Tibial artery (tissue), 4 donors: ENCODE data around the gene CD84.

Experiments used
- DNase-seq, 2 donors: peaks; one replicate each; pipeline ENCODE4 v3.0.0-alpha.2; 2019
- H3K27ac ChIP-seq, 2 donors: fragments of 200-600 bp; sonication (generic) in 1 of 2; 1 replicate in 1 of 2; 2 replicates in 1 of 2; pipeline ENCODE4 v1.5.1; 2018 to 2019; ENCODE audit warnings: mild to moderate bottlenecking in 1 of 2
- H3K27me3 ChIP-seq, 2 donors: fragments of 200-600 bp; sonication (generic) in 1 of 2; one replicate each; pipeline versions ENCODE4 v1.5.1 to v1.6.0; 2016 to 2019
- H3K36me3 ChIP-seq, 3 donors: fragments of 200-600 bp; sonication (generic) in 2 of 3; one replicate each; pipeline ENCODE4 v1.5.1; 2016 to 2019; ENCODE audit warnings: mild to moderate bottlenecking in 2 of 3
- H3K4me1 ChIP-seq, 4 donors: fragments of 200-600 bp; sonication (generic) in 2 of 4; 1 replicate in 3 of 4; 2 replicates in 1 of 4; pipeline ENCODE4 v1.5.1; 2016 to 2019
- H3K4me3 ChIP-seq, 2 donors: fragments of 200-600 bp; sonication (generic) in 1 of 2; 1 replicate in 1 of 2; 2 replicates in 1 of 2; pipeline ENCODE4 v1.5.1; 2018 to 2019; ENCODE audit warnings: mild to moderate bottlenecking in 2 of 2
- H3K9me3 ChIP-seq, 3 donors: fragments of 200-600 bp; sonication (generic) in 1 of 3; one replicate each; pipeline ENCODE4 v1.5.1; 2016 to 2019
- CTCF ChIP-seq, 2 experiments: fragments of 200-600 bp in 1 of 2; fragments of 450-650 bp in 1 of 2; IDR thresholded peaks; one replicate each; pipeline ENCODE4 v1.5.1; 2017 to 2019; ENCODE audit warnings: antibody characterized with exemption in 2 of 2, mild to moderate bottlenecking in 1 of 2, moderate library complexity in 1 of 2
- intact Hi-C: fragments of 100-400 bp; cut with DNase I; formaldehyde crosslinking; loops from one replicate; pipeline ENCODE4 v1.15.0; 2023; ENCODE audit warnings: low total_unique reads

Gene CD84

GRCh38 chr1:160578175-160578524, 1.1 kb downstream of the CD84 start:
- Histone ChIP-seq H3K4me3 (peak overlapping the region in 1 of 2 donors; percentile 19), H3K27ac (no peak overlapping the region)
- no peak for TF ChIP-seq CTCF (IDR thresholded peaks at IDR 0.05)

GRCh38 chr1:160577671-160578070, 1.6 kb downstream of the CD84 start:
- intact Hi-C loops: no loop called here
- Histone ChIP-seq H3K9me3 (no peaks in the 10 kb centered on the region), H3K4me3 (no peak overlapping the region)

More at GRCh38 chr1:160578175-160578524, 1.1 kb downstream of the CD84 start:
- DNase-seq: no peak
- Histone ChIP-seq H3K4me1 (no peaks in the 10 kb centered on the region), H3K27me3 (no peaks in the 10 kb centered on the region), H3K9me3 (no peaks in the 10 kb centered on the region), H3K36me3 (no peaks in the 10 kb centered on the region)
- intact Hi-C loops: no loop called here

GRCh38 chr1:160576884-160577283, 2.4 kb downstream of the CD84 start:
- no peaks in the 10 kb centered on the region for H3K4me1 ChIP-seq
- no peak for TF ChIP-seq CTCF (IDR thresholded peaks at IDR 0.05)
- intact Hi-C loops: no loop called here

More at GRCh38 chr1:160577671-160578070, 1.6 kb downstream of the CD84 start:
- no peak overlapping the region for H3K27ac ChIP-seq
- no peaks in the 10 kb centered on the region for H3K36me3 ChIP-seq
- TF ChIP-seq CTCF (IDR thresholded peaks at IDR 0.05): no peak
- no peak for DNase-seq
- no peaks in the 10 kb centered on the region for H3K4me1 ChIP-seq
- H3K27me3 ChIP-seq: no peaks in the 10 kb centered on the region

GRCh38 chr1:160576390-160576789, 2.9 kb downstream of the CD84 start:
- Histone ChIP-seq H3K36me3 (no peaks in the 10 kb centered on the region), H3K27me3 (no peaks in the 10 kb centered on the region), H3K4me1 (no peaks in the 10 kb centered on the region), H3K9me3 (no peaks in the 10 kb centered on the region), H3K4me3 (no peak overlapping the region), H3K27ac (no peak overlapping the region)
- no peak for DNase-seq
- TF ChIP-seq CTCF (IDR thresholded peaks at IDR 0.05): no peak
- intact Hi-C loops: no loop called here

More at GRCh38 chr1:160576884-160577283, 2.4 kb downstream of the CD84 start:
- H3K4me3 ChIP-seq: no peak overlapping the region
- no peak for DNase-seq
- no peaks in the 10 kb centered on the region for H3K36me3 ChIP-seq
- no peaks in the 10 kb centered on the region for H3K9me3 ChIP-seq
- H3K27me3 ChIP-seq: no peaks in the 10 kb centered on the region
- no peak overlapping the region for H3K27ac ChIP-seq

- intact Hi-C loops: no loop called here
- Histone ChIP-seq H3K36me3 (no peaks in the 10 kb centered on the region), H3K27me3 (no peaks in the 10 kb centered on the region), H3K4me3 (no peak overlapping the region), H3K4me1 (no peaks in the 10 kb centered on the region), H3K27ac (no peak overlapping the region), H3K9me3 (no peaks in the 10 kb centered on the region)
- DNase-seq: no peak
- TF ChIP-seq CTCF (IDR thresholded peaks at IDR 0.05): no peak
Measured at GRCh38 chr1:160575112-160575664, 4.1 kb downstream of the CD84 start.

- Histone ChIP-seq H3K9me3 (no peaks in the 10 kb centered on the region), H3K4me1 (no peaks in the 10 kb centered on the region), H3K4me3 (no peak overlapping the region), H3K27ac (no peak overlapping the region), H3K36me3 (no peaks in the 10 kb centered on the region), H3K27me3 (no peaks in the 10 kb centered on the region)
- TF ChIP-seq CTCF (IDR thresholded peaks at IDR 0.05): no peak
- DNase-seq: no peak
- intact Hi-C loops: no loop called here
Measured at GRCh38 chr1:160570840-160571239, 8.5 kb downstream of the CD84 start.
